ENCODE data around the gene ZYX.

The ZYX gene

DNA sequence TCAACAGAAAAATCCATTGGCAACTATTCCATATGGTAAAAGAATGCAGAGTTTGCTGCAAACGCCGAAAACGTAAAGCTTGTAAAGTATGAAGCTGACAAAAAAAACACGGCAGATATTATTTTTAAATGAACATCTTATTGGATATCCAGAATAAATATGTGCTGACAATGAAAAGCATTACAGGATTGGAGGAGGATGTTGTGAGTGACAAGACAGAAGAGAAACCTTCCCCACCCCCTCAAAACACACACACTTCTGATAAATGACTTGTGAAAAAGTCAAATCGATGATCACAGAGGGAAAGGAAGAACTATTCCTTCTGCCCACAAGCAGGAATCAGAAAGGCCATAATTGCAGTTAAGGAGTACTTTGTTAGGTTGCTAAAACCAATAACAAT is 33.2 kb upstream of the ZYX start:
- TF ChIP-seq ISL1 (CRISPR knock-in tag; IDR thresholded peaks at IDR 0.05) (no peak), CSDC2 (CRISPR knock-in tag; IDR thresholded peaks at IDR 0.05) (no peak), TCF4 (CRISPR knock-in tag; IDR thresholded peaks at IDR 0.05; ENCODE audit: borderline replicate concordance) (no peak), ZNF8 (CRISPR knock-in tag; IDR thresholded peaks at IDR 0.05) (no peak), TOX (CRISPR knock-in tag; IDR thresholded peaks at IDR 0.05; ENCODE audit: borderline replicate concordance) (no peak), OSR1 (CRISPR knock-in tag; IDR thresholded peaks at IDR 0.05) (no peak), ARNTL (CRISPR knock-in tag; IDR thresholded peaks at IDR 0.05; ENCODE audit: borderline replicate concordance, low read depth) (no peak), BACH2 (CRISPR knock-in tag; IDR thresholded peaks at IDR 0.05; ENCODE audit: borderline replicate concordance) (no peak), SNAI2 (CRISPR knock-in tag; IDR thresholded peaks at IDR 0.05) (no peak), ESRRG (CRISPR knock-in tag; IDR thresholded peaks at IDR 0.05) (no peak), PPARA (CRISPR knock-in tag; IDR thresholded peaks at IDR 0.05; ENCODE audit: borderline replicate concordance) (no peak), ZFP3 (CRISPR knock-in tag; IDR thresholded peaks at IDR 0.05) (no peak), ZNF565 (CRISPR knock-in tag; conservative IDR thresholded peaks at IDR 0.05; ENCODE audit: low read depth) (no peak), ZC3H10 (CRISPR knock-in tag; IDR thresholded peaks at IDR 0.05) (no peak), GLIS3 (CRISPR knock-in tag; IDR thresholded peaks at IDR 0.05) (no peak), ZFP30 (CRISPR knock-in tag; IDR thresholded peaks at IDR 0.05) (no peak)
- TF ChIP-seq, protein P1, sequence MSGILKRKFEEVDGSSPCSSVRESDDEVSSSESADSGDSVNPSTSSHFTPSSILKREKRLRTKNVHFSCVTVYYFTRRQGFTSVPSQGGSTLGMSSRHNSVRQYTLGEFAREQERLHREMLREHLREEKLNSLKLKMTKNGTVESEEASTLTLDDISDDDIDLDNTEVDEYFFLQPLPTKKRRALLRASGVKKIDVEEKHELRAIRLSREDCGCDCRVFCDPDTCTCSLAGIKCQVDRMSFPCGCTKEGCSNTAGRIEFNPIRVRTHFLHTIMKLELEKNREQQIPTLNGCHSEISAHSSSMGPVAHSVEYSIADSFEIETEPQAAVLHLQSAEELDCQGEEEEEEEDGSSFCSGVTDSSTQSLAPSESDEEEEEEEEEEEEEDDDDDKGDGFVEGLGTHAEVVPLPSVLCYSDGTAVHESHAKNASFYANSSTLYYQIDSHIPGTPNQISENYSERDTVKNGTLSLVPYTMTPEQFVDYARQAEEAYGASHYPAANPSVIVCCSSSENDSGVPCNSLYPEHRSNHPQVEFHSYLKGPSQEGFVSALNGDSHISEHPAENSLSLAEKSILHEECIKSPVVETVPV (CRISPR knock-in tag; IDR thresholded peaks at IDR 0.05) = no peak
- TF ChIP-seq, protein P2, sequence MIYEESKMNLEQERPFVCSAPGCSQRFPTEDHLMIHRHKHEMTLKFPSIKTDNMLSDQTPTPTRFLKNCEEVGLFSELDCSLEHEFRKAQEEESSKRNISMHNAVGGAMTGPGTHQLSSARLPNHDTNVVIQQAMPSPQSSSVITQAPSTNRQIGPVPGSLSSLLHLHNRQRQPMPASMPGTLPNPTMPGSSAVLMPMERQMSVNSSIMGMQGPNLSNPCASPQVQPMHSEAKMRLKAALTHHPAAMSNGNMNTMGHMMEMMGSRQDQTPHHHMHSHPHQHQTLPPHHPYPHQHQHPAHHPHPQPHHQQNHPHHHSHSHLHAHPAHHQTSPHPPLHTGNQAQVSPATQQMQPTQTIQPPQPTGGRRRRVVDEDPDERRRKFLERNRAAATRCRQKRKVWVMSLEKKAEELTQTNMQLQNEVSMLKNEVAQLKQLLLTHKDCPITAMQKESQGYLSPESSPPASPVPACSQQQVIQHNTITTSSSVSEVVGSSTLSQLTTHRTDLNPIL (CRISPR knock-in tag; IDR thresholded peaks at IDR 0.05; ENCODE audit: low read depth) = no peak
- TF ChIP-seq, protein P3, sequence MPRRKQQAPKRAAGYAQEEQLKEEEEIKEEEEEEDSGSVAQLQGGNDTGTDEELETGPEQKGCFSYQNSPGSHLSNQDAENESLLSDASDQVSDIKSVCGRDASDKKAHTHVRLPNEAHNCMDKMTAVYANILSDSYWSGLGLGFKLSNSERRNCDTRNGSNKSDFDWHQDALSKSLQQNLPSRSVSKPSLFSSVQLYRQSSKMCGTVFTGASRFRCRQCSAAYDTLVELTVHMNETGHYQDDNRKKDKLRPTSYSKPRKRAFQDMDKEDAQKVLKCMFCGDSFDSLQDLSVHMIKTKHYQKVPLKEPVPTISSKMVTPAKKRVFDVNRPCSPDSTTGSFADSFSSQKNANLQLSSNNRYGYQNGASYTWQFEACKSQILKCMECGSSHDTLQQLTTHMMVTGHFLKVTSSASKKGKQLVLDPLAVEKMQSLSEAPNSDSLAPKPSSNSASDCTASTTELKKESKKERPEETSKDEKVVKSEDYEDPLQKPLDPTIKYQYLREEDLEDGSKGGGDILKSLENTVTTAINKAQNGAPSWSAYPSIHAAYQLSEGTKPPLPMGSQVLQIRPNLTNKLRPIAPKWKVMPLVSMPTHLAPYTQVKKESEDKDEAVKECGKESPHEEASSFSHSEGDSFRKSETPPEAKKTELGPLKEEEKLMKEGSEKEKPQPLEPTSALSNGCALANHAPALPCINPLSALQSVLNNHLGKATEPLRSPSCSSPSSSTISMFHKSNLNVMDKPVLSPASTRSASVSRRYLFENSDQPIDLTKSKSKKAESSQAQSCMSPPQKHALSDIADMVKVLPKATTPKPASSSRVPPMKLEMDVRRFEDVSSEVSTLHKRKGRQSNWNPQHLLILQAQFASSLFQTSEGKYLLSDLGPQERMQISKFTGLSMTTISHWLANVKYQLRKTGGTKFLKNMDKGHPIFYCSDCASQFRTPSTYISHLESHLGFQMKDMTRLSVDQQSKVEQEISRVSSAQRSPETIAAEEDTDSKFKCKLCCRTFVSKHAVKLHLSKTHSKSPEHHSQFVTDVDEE (CRISPR knock-in tag; IDR thresholded peaks at IDR 0.05) = no peak
- TF ChIP-seq, protein P4, sequence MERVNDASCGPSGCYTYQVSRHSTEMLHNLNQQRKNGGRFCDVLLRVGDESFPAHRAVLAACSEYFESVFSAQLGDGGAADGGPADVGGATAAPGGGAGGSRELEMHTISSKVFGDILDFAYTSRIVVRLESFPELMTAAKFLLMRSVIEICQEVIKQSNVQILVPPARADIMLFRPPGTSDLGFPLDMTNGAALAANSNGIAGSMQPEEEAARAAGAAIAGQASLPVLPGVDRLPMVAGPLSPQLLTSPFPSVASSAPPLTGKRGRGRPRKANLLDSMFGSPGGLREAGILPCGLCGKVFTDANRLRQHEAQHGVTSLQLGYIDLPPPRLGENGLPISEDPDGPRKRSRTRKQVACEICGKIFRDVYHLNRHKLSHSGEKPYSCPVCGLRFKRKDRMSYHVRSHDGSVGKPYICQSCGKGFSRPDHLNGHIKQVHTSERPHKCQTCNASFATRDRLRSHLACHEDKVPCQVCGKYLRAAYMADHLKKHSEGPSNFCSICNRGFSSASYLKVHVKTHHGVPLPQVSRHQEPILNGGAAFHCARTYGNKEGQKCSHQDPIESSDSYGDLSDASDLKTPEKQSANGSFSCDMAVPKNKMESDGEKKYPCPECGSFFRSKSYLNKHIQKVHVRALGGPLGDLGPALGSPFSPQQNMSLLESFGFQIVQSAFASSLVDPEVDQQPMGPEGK (CRISPR knock-in tag; IDR thresholded peaks at IDR 0.05; ENCODE audit: borderline replicate concordance) = no peak
- ATAC-seq = no peak

DNA sequence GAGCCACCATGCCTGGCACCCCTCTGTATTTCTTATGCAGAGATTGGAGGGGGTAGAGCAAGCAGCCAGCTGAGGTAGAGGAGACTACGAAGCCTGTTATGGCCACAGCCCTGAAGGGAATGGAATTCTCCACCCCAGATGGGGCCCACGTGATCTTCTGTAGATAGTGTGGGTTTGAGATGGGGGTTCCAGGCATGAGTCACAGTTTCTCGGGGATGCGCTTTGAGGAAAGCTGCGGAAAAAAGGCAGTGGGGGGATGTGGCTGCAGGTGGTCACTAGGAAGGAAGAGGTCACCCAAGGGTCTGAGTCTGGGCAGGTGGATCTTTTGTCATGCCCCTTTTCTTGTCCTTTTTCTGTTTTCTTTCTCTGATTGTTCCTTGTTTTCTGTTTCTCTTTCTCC is 30.1 kb upstream of the ZYX start:
- peak; percentile 42 for ATAC-seq
- TF ChIP-seq, protein P5, sequence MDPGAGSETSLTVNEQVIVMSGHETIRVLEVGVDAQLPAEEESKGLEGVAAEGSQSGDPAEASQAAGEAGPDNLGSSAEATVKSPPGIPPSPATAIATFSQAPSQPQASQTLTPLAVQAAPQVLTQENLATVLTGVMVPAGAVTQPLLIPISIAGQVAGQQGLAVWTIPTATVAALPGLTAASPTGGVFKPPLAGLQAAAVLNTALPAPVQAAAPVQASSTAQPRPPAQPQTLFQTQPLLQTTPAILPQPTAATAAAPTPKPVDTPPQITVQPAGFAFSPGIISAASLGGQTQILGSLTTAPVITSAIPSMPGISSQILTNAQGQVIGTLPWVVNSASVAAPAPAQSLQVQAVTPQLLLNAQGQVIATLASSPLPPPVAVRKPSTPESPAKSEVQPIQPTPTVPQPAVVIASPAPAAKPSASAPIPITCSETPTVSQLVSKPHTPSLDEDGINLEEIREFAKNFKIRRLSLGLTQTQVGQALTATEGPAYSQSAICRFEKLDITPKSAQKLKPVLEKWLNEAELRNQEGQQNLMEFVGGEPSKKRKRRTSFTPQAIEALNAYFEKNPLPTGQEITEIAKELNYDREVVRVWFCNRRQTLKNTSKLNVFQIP (CRISPR knock-in tag; IDR thresholded peaks at IDR 0.05; ENCODE audit: borderline replicate concordance, low read depth) = no peak
- TF ChIP-seq ARNTL (CRISPR knock-in tag; IDR thresholded peaks at IDR 0.05; ENCODE audit: borderline replicate concordance, low read depth) = no peak
- TF ChIP-seq ESRRG (CRISPR knock-in tag; IDR thresholded peaks at IDR 0.05) = no peak
- TF ChIP-seq PPARA (CRISPR knock-in tag; IDR thresholded peaks at IDR 0.05; ENCODE audit: borderline replicate concordance) = no peak
- TF ChIP-seq GLIS3 (CRISPR knock-in tag; IDR thresholded peaks at IDR 0.05) = no peak
- TF ChIP-seq RARB (CRISPR knock-in tag; IDR thresholded peaks at IDR 0.05) = no peak
- TF ChIP-seq ZC3H10 (CRISPR knock-in tag; IDR thresholded peaks at IDR 0.05) = no peak
- TF ChIP-seq ZFP3 (CRISPR knock-in tag; IDR thresholded peaks at IDR 0.05) = no peak
- TF ChIP-seq, protein P3 (CRISPR knock-in tag; IDR thresholded peaks at IDR 0.05) = no peak
- TF ChIP-seq TCF4 (CRISPR knock-in tag; IDR thresholded peaks at IDR 0.05; ENCODE audit: borderline replicate concordance) = no peak
- TF ChIP-seq, protein P4 (CRISPR knock-in tag; IDR thresholded peaks at IDR 0.05; ENCODE audit: borderline replicate concordance) = no peak
- TF ChIP-seq, protein P2 (CRISPR knock-in tag; IDR thresholded peaks at IDR 0.05; ENCODE audit: low read depth) = no peak
- no peak for TF ChIP-seq TOX (CRISPR knock-in tag; IDR thresholded peaks at IDR 0.05; ENCODE audit: borderline replicate concordance)
- TF ChIP-seq ZNF565 (CRISPR knock-in tag; conservative IDR thresholded peaks at IDR 0.05; ENCODE audit: low read depth) = no peak
- TF ChIP-seq BACH2 (CRISPR knock-in tag; IDR thresholded peaks at IDR 0.05; ENCODE audit: borderline replicate concordance) = no peak

All from SK-N-SH treated with all-trans-retinoic acid at 6 μM for 48 hours (cell line).